Activated CD4-positive, alpha-beta T cell treated with anti-CD3 and anti-CD28 coated beads, Interleukin-2, amount 10 ng/mL, durations not matched to agents 7 days and 5 days (primary cell): ENCODE data around the gene OR5J2. TPM values are rescaled to one million over a fixed set of nuclear protein-coding genes. Genes with fewer than 3 reads are reported as not detected.
"Not testable (repeated sequence)": the region's sequence is repeated elsewhere in the genome, so short reads cannot be mapped to it uniquely, and the experiment has no call there.

Experiments used
- CTCF ChIA-PET: fragments of 350-600 bp; sonication (Branson Sonifier 250); formaldehyde crosslinking; loops from one replicate; lab custom pipeline; 2021; ENCODE audit warnings: antibody characterized with exemption; lab: Charles Lee
- POLR2A ChIA-PET: fragments of 350-600 bp; sonication (Branson Sonifier 250); formaldehyde crosslinking; loops from one replicate; lab custom pipeline; 2021; ENCODE audit warnings: antibody characterized with exemption; lab: Charles Lee
- DNase-seq: peaks from one replicate; pipeline ENCODE4 v3.0.0-alpha.2; 2020
- H3K27ac Mint-ChIP-seq: one replicate; pipeline ENCODE4 v1.8.0; 2021; ENCODE audit warnings: mild to moderate bottlenecking, moderate library complexity, mixed read lengths
- H3K27me3 Mint-ChIP-seq: one replicate; pipeline ENCODE4 v1.8.0; 2021; ENCODE audit warnings: mixed read lengths
- H3K36me3 Mint-ChIP-seq: one replicate; pipeline ENCODE4 v1.8.0; 2021; ENCODE audit warnings: low read depth, mixed read lengths
- H3K4me1 Mint-ChIP-seq: one replicate; pipeline ENCODE4 v1.8.0; 2021; ENCODE audit warnings: mixed read lengths
- H3K4me3 Mint-ChIP-seq: one replicate; pipeline ENCODE4 v1.8.0; 2021; ENCODE audit warnings: mild to moderate bottlenecking, moderate library complexity, mixed read lengths
- H3K9me3 Mint-ChIP-seq: one replicate; pipeline ENCODE4 v1.8.0; 2021; ENCODE audit warnings: mixed read lengths
- total RNA-seq, 2 experiments: library from RNA; stranded (reverse); gene quantifications; one replicate each; pipeline ENCODE4 v1.2.3, GENCODE V29; 2021

OR5J2 gene
- total RNA-seq, result not detected

DNA sequence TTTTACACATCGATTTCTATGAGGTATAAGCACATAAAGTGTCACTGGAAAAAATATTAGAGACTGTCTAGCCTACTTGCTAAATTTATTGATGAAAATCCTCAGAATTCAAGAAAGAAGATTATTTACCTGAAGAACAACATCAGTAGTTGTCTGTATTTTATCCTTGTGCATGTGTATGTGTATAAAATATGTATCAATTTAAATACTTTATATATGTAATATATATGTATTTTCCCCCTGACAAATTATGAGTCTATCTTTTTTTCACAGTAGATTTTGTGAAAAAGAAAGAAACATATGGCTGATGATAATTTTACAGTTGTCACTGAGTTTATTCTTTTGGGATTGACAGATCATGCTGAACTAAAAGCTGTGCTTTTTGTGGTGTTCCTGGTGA, at the start of gene OR5J2:
Gene OR5J2, plus strand, starts transcription at position 301 of the 400 bp plus-strand sequence. Its CDS starts 0 bp downstream, at position 301.
- ChIA-PET CTCF (no interaction called here), POLR2A (no interaction called here)
- Mint-ChIP-seq H3K27me3 (no peaks in the 10 kb centered on the region), H3K9me3 (peaks cover 2% of the 10 kb centered on the region), H3K4me3 (no peak within 1 kb of the TSS), H3K36me3 (no peaks in the 10 kb centered on the region), H3K4me1 (no peaks in the 10 kb centered on the region), H3K27ac (no peak within 1 kb of the TSS)
- no peak for DNase-seq

DNA sequence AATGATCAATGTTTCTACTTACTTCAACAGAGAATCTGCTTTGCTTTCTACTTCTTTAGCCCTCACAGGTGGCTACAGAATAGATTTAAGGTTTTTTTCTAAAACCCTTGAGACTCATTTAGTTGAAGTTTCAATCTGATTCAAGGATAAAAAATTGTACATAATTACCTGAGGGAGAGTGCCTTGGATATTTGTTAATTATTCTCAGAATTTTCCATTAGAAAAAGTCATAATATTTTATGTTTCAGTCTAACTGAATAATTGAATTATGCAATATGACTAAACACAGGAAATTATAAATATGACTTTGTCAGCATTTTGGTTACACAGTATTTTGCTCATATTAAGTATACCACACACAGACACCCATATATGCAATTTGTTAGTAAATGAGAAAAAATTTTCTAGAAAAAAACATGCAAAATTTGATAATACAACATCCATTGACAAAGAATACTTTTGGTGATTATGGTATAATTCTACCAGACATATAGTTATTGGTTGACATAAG, 36.2 kb upstream of the OR5J2 start, which contains the start of gene OR8J3:
Gene OR8J3, minus strand, starts transcription at position 51 of the 511 bp plus-strand sequence. CDS start 2,483 bp downstream, outside the sequence.
- H3K27me3 Mint-ChIP-seq, result no peaks in the 10 kb centered on the region
- ChIA-PET CTCF (no interaction called here), POLR2A (no interaction called here)
- H3K27ac Mint-ChIP-seq, result no peak within 1 kb of the TSS
- peaks cover 14% of the 10 kb centered on the region for H3K9me3 Mint-ChIP-seq
- no peak within 1 kb of the TSS for H3K4me3 Mint-ChIP-seq
- H3K36me3 Mint-ChIP-seq, result no peaks in the 10 kb centered on the region
- H3K4me1 Mint-ChIP-seq, result no peaks in the 10 kb centered on the region
- no peak for DNase-seq

- H3K27ac Mint-ChIP-seq, H3K4me1 Mint-ChIP-seq, H3K36me3 Mint-ChIP-seq, DNase-seq, CTCF ChIA-PET, H3K4me3 Mint-ChIP-seq, H3K27me3 Mint-ChIP-seq, POLR2A ChIA-PET: not testable (repeated sequence)
- peaks cover 17% of the 10 kb centered on the region for H3K9me3 Mint-ChIP-seq
These were observed 32.7 kb upstream of the OR5J2 start for GRCh38 chr11:56143681-56144080.

DNA sequence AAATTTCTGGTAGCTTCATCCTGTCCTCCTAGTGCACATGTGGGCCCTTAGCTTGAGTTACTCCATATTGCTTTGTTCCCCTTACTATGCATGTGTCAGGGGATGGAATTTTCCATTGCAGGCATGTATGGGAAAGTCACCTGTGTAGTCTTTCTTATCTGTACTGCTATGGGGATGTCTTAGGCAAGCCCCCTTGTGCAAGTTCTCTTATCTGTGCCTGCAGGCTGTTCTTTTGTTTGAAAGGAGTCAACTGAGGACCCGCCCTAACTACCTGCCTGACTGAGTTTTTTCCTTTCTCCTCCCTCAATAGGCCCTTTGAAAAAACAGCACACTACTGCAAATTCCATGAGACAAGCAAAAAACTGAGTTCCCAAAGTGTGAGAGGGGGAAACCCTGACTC, 25.0 kb upstream of the OR5J2 start:
- CTCF ChIA-PET, result no interaction called here
- Mint-ChIP-seq H3K27me3 (no peaks in the 10 kb centered on the region), H3K9me3 (peaks cover 27% of the 10 kb centered on the region), H3K36me3 (no peaks in the 10 kb centered on the region), H3K4me1 (no peaks in the 10 kb centered on the region), H3K27ac (no peak overlapping the region), H3K4me3 (no peak overlapping the region)
- DNase-seq, result no peak
- POLR2A ChIA-PET, result no interaction called here

- no peaks in the 10 kb centered on the region for H3K4me1 Mint-ChIP-seq
- H3K27ac Mint-ChIP-seq, result no peak overlapping the region
- ChIA-PET POLR2A (no interaction called here), CTCF (no interaction called here)
- no peak overlapping the region for H3K4me3 Mint-ChIP-seq
- peaks cover 33% of the 10 kb centered on the region for H3K9me3 Mint-ChIP-seq
- no peak for DNase-seq
- no peaks in the 10 kb centered on the region for H3K36me3 Mint-ChIP-seq
- no peaks in the 10 kb centered on the region for H3K27me3 Mint-ChIP-seq
These were observed 24.1 kb upstream of the OR5J2 start for GRCh38 chr11:56152333-56152732.

DNA sequence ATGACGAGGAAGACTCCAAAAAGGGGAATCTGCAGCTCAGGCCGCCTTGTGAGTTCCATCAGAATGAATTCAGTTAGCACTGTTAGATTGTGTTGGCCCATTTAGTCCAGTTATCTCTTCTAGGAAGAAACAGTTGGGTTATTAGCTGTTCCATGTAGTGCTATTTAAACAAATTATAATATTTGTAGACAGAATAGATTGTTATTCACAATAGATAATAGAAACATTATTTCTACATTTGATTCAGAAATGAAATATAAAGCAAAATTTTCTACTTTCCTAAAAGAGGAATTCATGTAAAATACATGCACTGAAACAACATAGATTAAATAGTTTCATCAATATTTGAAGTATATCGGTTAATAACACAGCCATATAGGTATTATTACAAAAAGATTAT, 16.2 kb upstream of the OR5J2 start, which contains the start of gene OR8K5:
Gene OR8K5, minus strand, starts transcription at position 101 of the 400 bp plus-strand sequence. Its CDS starts 0 bp downstream, at position 101.
- CTCF ChIA-PET, result no interaction called here
- no peak for DNase-seq
- POLR2A ChIA-PET, result no interaction called here
- no peaks in the 10 kb centered on the region for H3K27me3 Mint-ChIP-seq
- H3K9me3 Mint-ChIP-seq, result peaks cover 17% of the 10 kb centered on the region
- no peak within 1 kb of the TSS for H3K27ac Mint-ChIP-seq
- no peak within 1 kb of the TSS for H3K4me3 Mint-ChIP-seq
- H3K36me3 Mint-ChIP-seq, result no peaks in the 10 kb centered on the region
- H3K4me1 Mint-ChIP-seq, result no peaks in the 10 kb centered on the region

GRCh38 chr11:56163804-56164203, 12.6 kb upstream of the OR5J2 start:
- no peak overlapping the region for H3K4me3 Mint-ChIP-seq
- DNase-seq, result no peak
- no peaks in the 10 kb centered on the region for H3K27me3 Mint-ChIP-seq
- H3K36me3 Mint-ChIP-seq, result no peaks in the 10 kb centered on the region
- H3K4me1 Mint-ChIP-seq, result no peaks in the 10 kb centered on the region
- peaks cover 5% of the 10 kb centered on the region for H3K9me3 Mint-ChIP-seq
- CTCF ChIA-PET, result no interaction called here
- POLR2A ChIA-PET, result no interaction called here
- no peak overlapping the region for H3K27ac Mint-ChIP-seq

GRCh38 chr11:56172256-56172830, 4.1 kb upstream of the OR5J2 start:
- POLR2A ChIA-PET, result no interaction called here
- Mint-ChIP-seq H3K4me3 (no peak overlapping the region), H3K36me3 (no peaks in the 10 kb centered on the region), H3K9me3 (peaks cover 4% of the 10 kb centered on the region), H3K4me1 (no peaks in the 10 kb centered on the region), H3K27me3 (no peaks in the 10 kb centered on the region), H3K27ac (no peak overlapping the region)
- CTCF ChIA-PET, result no interaction called here
- DNase-seq, result no peak

- H3K36me3 Mint-ChIP-seq, result no peaks in the 10 kb centered on the region
- DNase-seq, result no peak
- no peaks in the 10 kb centered on the region for H3K27me3 Mint-ChIP-seq
- no peak overlapping the region for H3K27ac Mint-ChIP-seq
- H3K4me3 Mint-ChIP-seq, result no peak overlapping the region
- ChIA-PET POLR2A (no interaction called here), CTCF (no interaction called here)
- H3K4me1 Mint-ChIP-seq, result no peaks in the 10 kb centered on the region
- peaks cover 11% of the 10 kb centered on the region for H3K9me3 Mint-ChIP-seq
These were observed 7.0 kb downstream of the OR5J2 start for GRCh38 chr11:56183459-56183858.

- CTCF ChIA-PET, result no interaction called here
- Mint-ChIP-seq H3K36me3 (no peaks in the 10 kb centered on the region), H3K27me3 (no peaks in the 10 kb centered on the region), H3K4me3 (no peak overlapping the region), H3K4me1 (no peaks in the 10 kb centered on the region), H3K9me3 (peaks cover 9% of the 10 kb centered on the region), H3K27ac (no peak overlapping the region)
- DNase-seq, result no peak
- POLR2A ChIA-PET, result no interaction called here
These were observed 12.2 kb downstream of the OR5J2 start for GRCh38 chr11:56188602-56189001.

DNA sequence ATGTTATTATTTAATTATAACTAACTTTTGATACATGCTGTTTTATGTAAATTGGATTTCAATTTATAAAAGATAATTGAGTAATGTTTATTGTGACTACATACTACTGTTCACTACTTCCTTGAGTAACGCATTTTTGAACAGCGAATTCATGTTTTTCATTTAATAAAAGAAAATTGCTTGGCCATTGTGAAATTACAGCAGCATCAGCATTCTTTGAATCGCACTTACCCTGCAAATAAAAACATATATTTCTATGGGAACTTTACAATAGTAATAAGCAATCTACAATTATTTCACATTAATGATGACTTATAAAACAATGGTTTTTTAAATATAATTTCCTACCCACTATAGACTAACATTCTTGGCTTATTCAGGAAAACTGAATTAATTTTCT, 20.3 kb downstream of the OR5J2 start:
- H3K27ac Mint-ChIP-seq, result no peak overlapping the region

DNA sequence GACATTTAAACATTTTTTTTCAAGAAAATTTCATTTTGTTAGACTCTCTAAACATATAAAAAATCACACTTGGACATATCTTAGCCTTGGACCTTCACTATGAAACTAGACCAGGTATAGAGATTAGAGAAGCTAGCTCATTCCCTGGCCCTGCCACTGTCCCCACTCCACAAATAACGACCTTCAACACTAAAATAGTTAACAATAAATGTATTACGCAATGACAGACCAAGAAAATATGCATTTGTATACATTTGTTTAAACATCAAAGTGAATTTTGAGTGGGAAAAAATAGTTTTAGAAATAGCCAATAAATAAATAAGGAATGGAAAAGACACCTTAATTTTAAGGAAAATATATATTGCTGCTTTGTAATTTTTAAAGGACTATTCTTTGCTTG, 20.9 kb downstream of the OR5J2 start:
- H3K27ac Mint-ChIP-seq, result no peak overlapping the region
- no peaks in the 10 kb centered on the region for H3K27me3 Mint-ChIP-seq
- H3K9me3 Mint-ChIP-seq, result peaks cover 4% of the 10 kb centered on the region
- DNase-seq, result no peak
- no peak overlapping the region for H3K4me3 Mint-ChIP-seq
- CTCF ChIA-PET, result no interaction called here
- no peaks in the 10 kb centered on the region for H3K4me1 Mint-ChIP-seq
- POLR2A ChIA-PET, result no interaction called here
- no peaks in the 10 kb centered on the region for H3K36me3 Mint-ChIP-seq

More for the DNA sequence above, 20.3 kb downstream of the OR5J2 start:
- H3K9me3 Mint-ChIP-seq, result peaks cover 5% of the 10 kb centered on the region
- no peak for DNase-seq
- no peaks in the 10 kb centered on the region for H3K36me3 Mint-ChIP-seq
- POLR2A ChIA-PET, result no interaction called here
- H3K4me1 Mint-ChIP-seq, result no peaks in the 10 kb centered on the region
- CTCF ChIA-PET, result no interaction called here
- no peak overlapping the region for H3K4me3 Mint-ChIP-seq
- no peaks in the 10 kb centered on the region for H3K27me3 Mint-ChIP-seq

GRCh38 chr11:56207790-56208189, 31.4 kb downstream of the OR5J2 start:
- Mint-ChIP-seq H3K27me3 (no peaks in the 10 kb centered on the region), H3K9me3 (peaks cover 22% of the 10 kb centered on the region), H3K4me1 (no peaks in the 10 kb centered on the region), H3K4me3 (no peak overlapping the region), H3K36me3 (no peaks in the 10 kb centered on the region), H3K27ac (no peak overlapping the region)
- no peak for DNase-seq
- ChIA-PET POLR2A (no interaction called here), CTCF (no interaction called here)

DNA sequence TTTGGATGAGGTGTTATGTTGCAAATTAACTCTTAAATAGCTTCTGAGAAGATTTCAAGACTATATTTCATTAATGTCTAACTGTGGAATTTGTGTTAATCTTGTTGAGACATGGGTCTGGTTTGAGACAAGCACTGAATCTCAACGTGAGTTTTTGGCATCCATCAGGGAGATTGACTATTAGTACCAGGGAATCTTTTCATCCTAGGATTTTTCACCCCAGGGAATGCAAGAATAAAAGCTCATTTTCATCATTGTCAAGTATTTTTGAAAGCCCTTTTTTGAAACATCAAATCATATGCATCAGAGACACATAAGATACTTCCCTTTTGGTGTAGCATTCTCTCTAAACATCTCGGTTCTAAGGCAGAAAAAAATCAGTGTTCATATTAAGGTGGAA, 38.1 kb downstream of the OR5J2 start:
- ChIA-PET POLR2A (no interaction called here), CTCF (no interaction called here)
- H3K27me3 Mint-ChIP-seq, result no peaks in the 10 kb centered on the region
- no peaks in the 10 kb centered on the region for H3K4me1 Mint-ChIP-seq
- H3K36me3 Mint-ChIP-seq, result no peaks in the 10 kb centered on the region
- no peak for DNase-seq
- no peak overlapping the region for H3K27ac Mint-ChIP-seq
- no peak overlapping the region for H3K4me3 Mint-ChIP-seq
- peaks cover 33% of the 10 kb centered on the region for H3K9me3 Mint-ChIP-seq
